ENCODE data around the gene WDR33. TPM values are rescaled to one million over a fixed set of nuclear protein-coding genes. Genes with fewer than 3 reads are reported as not detected.

The WDR33 gene
- total RNA-seq, 1 donor from 2014 or later, result 23.5 TPM

GRCh38 chr2:127695491-127696472 is 115.2 kb downstream of the WDR33 start:
- Histone ChIP-seq H3K4me3 (ENCODE audit: low read depth, low read length) (no peak overlapping the region), H3K36me3 (ENCODE audit: control insufficient read depth, insufficient read depth, low read length) (no peaks in the 10 kb centered on the region), H3K27me3 (ENCODE audit: control insufficient read depth, insufficient read depth, low read length) (no peaks in the 10 kb centered on the region)
- peak; percentile 51 for TF ChIP-seq CTCF (IDR thresholded peaks at IDR 0.05; ENCODE audit: insufficient read depth, low read length, poor library complexity, severe bottlenecking)
- no peak for DNase-seq (ENCODE audit: low read depth)

DNA sequence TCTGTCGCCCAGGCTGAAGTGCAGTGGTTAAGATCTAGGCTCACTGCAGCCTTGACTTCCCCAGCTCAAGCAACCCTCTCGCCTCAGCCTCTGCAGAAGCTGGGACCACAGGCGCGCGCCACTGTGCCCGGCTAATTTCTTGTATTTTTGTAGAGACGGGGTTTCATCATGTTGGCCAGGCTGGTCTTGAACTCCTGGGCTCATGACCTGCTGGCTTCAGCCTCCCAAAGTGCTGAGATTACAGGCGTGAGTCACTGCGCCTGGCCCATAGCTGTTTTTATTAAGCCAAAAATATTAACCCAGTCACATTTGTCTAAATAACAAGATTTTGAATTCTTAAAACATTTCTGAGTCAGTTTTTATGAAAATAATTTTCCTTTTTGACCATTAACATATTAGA is 116.0 kb downstream of the WDR33 start:
- H3K36me3 ChIP-seq (ENCODE audit: control insufficient read depth, insufficient read depth, low read length), result no peaks in the 10 kb centered on the region
- no peak overlapping the region for H3K4me3 ChIP-seq (ENCODE audit: low read depth, low read length)
- H3K27me3 ChIP-seq (ENCODE audit: control insufficient read depth, insufficient read depth, low read length), result no peaks in the 10 kb centered on the region
- TF ChIP-seq CTCF (IDR thresholded peaks at IDR 0.05; ENCODE audit: insufficient read depth, low read length, poor library complexity, severe bottlenecking), result no peak
- no peak for DNase-seq (ENCODE audit: low read depth)

- H3K36me3 ChIP-seq (ENCODE audit: control insufficient read depth, insufficient read depth, low read length), result no peaks in the 10 kb centered on the region
- TF ChIP-seq CTCF (IDR thresholded peaks at IDR 0.05; ENCODE audit: insufficient read depth, low read length, poor library complexity, severe bottlenecking), result no peak
- no peak for DNase-seq (ENCODE audit: low read depth)
- H3K4me3 ChIP-seq (ENCODE audit: low read depth, low read length), result no peak overlapping the region
- H3K27me3 ChIP-seq (ENCODE audit: control insufficient read depth, insufficient read depth, low read length), result no peaks in the 10 kb centered on the region
Measured at GRCh38 chr2:127690696-127691095, 120.3 kb downstream of the WDR33 start.

DNA sequence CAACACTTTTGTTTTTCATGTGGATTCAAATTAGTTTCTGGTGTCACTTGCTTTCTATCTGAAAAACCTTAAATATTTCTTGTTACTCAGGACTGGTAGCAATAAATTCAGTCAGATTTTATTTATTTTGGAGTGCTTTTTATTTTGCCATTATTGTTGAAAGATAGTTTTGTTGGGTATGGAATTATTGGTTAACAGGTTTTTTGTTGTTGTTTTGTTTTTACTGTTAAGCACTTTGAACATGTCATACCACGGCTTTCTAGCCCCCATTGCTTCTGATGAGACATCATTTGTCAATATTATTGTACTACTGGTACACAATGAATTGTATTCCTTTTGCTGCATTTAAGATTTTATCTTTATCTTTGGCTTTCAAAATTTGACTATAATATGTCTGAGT is 122.6 kb downstream of the WDR33 start:
- DNase-seq (ENCODE audit: low read depth), result no peak
- TF ChIP-seq CTCF (IDR thresholded peaks at IDR 0.05; ENCODE audit: insufficient read depth, low read length, poor library complexity, severe bottlenecking), result no peak
- no peaks in the 10 kb centered on the region for H3K27me3 ChIP-seq (ENCODE audit: control insufficient read depth, insufficient read depth, low read length)
- H3K4me3 ChIP-seq (ENCODE audit: low read depth, low read length), result no peak overlapping the region
- H3K36me3 ChIP-seq (ENCODE audit: control insufficient read depth, insufficient read depth, low read length), result no peaks in the 10 kb centered on the region

GRCh38 chr2:127685410-127686080 is 125.4 kb downstream of the WDR33 start:
- no peak for TF ChIP-seq CTCF (IDR thresholded peaks at IDR 0.05; ENCODE audit: insufficient read depth, low read length, poor library complexity, severe bottlenecking)
- Histone ChIP-seq H3K36me3 (ENCODE audit: control insufficient read depth, insufficient read depth, low read length) (no peaks in the 10 kb centered on the region), H3K4me3 (ENCODE audit: low read depth, low read length) (no peak overlapping the region), H3K27me3 (ENCODE audit: control insufficient read depth, insufficient read depth, low read length) (peaks cover 7% of the 10 kb centered on the region)
- no peak for DNase-seq (ENCODE audit: low read depth)
